22Rv1 (cell line): ENCODE data around the gene MAST4.

Source experiments
- CTCF ChIP-seq: fragments of 450-650 bp; IDR thresholded peaks from 2 replicates; pipeline ENCODE4 v1.5.1; 2017; ENCODE audit warnings: mild to moderate bottlenecking
- ZFX ChIP-seq: fragments of 450-650 bp; IDR thresholded peaks from 2 replicates; pipeline ENCODE4 v1.6.1; 2017; ENCODE audit warnings: antibody characterized with exemption, borderline replicate concordance

GRCh38 chr5:66789434-66789833 lies 193.2 kb downstream of the MAST4 start:
- TF ChIP-seq CTCF (no peak), ZFX (no peak)
